DOHH2 (cell line): ENCODE results near the gene SMIM27.

ENCODE experiments used
- EZH2phosphoT487 ChIP-seq: fragments of 200-600 bp; sonication (generic); IDR thresholded peaks from 2 replicates; pipeline ENCODE4 v1.6.1; 2017; ENCODE audit warnings: borderline replicate concordance, mild to moderate bottlenecking, antibody characterized with exemption, low read length, moderate library complexity, mixed read lengths
- TF ChIP-seq, protein P1 (sequence below): fragments of 200-600 bp; sonication (generic); IDR thresholded peaks from one replicate; pipeline ENCODE4 v1.5.1; 2014; ENCODE audit warnings: antibody characterized with exemption, mild to moderate bottlenecking, low read depth, low read length; ENCODE audit not compliant: poor library complexity, severe bottlenecking

DNA sequence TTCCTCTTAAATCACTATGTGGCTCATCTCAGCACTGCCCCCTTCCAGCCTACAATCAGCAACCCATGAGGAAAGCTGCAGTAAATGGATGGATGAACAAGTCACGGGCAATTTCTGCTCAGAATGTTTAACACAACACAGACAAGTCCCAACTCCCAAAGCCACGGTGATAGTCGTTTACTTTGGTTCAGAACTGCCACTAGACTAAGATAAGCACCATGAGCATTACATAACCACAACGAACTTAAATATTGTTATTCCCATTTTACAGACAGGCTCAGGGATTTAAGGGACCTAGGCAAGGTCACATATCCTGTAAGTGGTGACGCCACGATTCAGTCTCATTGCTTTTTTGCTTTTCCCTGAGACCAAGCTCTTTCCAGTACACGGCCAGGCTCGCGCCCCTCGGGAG, 2.0 kb upstream of the SMIM27 start:
- TF ChIP-seq, protein P1, sequence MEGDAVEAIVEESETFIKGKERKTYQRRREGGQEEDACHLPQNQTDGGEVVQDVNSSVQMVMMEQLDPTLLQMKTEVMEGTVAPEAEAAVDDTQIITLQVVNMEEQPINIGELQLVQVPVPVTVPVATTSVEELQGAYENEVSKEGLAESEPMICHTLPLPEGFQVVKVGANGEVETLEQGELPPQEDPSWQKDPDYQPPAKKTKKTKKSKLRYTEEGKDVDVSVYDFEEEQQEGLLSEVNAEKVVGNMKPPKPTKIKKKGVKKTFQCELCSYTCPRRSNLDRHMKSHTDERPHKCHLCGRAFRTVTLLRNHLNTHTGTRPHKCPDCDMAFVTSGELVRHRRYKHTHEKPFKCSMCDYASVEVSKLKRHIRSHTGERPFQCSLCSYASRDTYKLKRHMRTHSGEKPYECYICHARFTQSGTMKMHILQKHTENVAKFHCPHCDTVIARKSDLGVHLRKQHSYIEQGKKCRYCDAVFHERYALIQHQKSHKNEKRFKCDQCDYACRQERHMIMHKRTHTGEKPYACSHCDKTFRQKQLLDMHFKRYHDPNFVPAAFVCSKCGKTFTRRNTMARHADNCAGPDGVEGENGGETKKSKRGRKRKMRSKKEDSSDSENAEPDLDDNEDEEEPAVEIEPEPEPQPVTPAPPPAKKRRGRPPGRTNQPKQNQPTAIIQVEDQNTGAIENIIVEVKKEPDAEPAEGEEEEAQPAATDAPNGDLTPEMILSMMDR = no peak
- TF ChIP-seq EZH2phosphoT487 = no peak
